Psoas muscle (tissue), 8 donors: ENCODE data around the gene CDH26. TPM values are rescaled to one million over a fixed set of nuclear protein-coding genes. Genes with fewer than 3 reads are reported as not detected.
"Not testable (repeated sequence)": the region's sequence is repeated elsewhere in the genome, so short reads cannot be mapped to it uniquely, and the experiment has no call there.

Experiments
- ATAC-seq, 4 donors: fragments of 200-7000 bp; cut with Tn5 transposase; one replicate each; pipeline ENCODE4 v1.9.1; 2020; ENCODE audit warnings: moderate library complexity in 3 of 4, mild to moderate bottlenecking in 2 of 4
- DNase-seq, 2 donors: peaks; one replicate each; pipeline ENCODE4 v3.0.0-alpha.2; 2020
- H3K27ac ChIP-seq: fragments of 200-600 bp; one replicate; pipeline ENCODE4 v1.8.0; 2022
- H3K27me3 ChIP-seq, 3 donors: fragments of 200-600 bp in 1 of 3; one replicate each; pipeline versions ENCODE4 v1.6.1 to v1.8.0; 2013 to 2022; ENCODE audit warnings: low read length in 2 of 3, mild to moderate bottlenecking in 2 of 3, moderate library complexity in 1 of 3; ENCODE audit not compliant: insufficient read depth in 3 of 3
- H3K36me3 ChIP-seq, 2 donors: fragments of 200-600 bp in 1 of 2; one replicate each; pipeline versions ENCODE4 v1.6.1 to v1.8.0; 2013 to 2022; ENCODE audit warnings: low read depth in 1 of 2, mild to moderate bottlenecking in 1 of 2, moderate library complexity in 1 of 2; ENCODE audit not compliant: insufficient read depth in 1 of 2
- H3K4me1 ChIP-seq: fragments of 200-600 bp; one replicate; pipeline ENCODE4 v1.8.0; 2022
- H3K4me3 ChIP-seq: fragments of 200-600 bp; one replicate; pipeline ENCODE4 v1.8.0; 2022; ENCODE audit warnings: mild to moderate bottlenecking
- H3K9me3 ChIP-seq: fragments of 200-600 bp; one replicate; pipeline ENCODE4 v1.8.0; 2022
- CTCF ChIP-seq: fragments of 200-600 bp; IDR thresholded peaks from one replicate; pipeline ENCODE4 v1.8.0; 2022; ENCODE audit warnings: antibody characterized with exemption
- WGBS, 3 donors: extraction: QIAGEN DNeasy Blood & Tissue Kit; methylation state at CpG; one replicate each; pipeline versions ENCODE4 v1.1.6 to v1.1.7; 2013; 5-methylcytosine and 5-hydroxymethylcytosine counted together
- intact Hi-C, 2 donors: fragments of 100-400 bp; cut with DNase I; formaldehyde crosslinking; loops; one replicate each; pipeline versions ENCODE4 v1.11.0 to v1.14.2; 2022
- polyA plus RNA-seq, 3 donors: library from polyadenylated mRNA; stranded (reverse); fragments of 200-250 nt; gene quantifications; one replicate each; pipeline ENCODE4 v1.2.3, GENCODE V29; 2013
- total RNA-seq, 4 donors: library from RNA; stranded (reverse); fragmentation: NEBNext Ultra II Directional in 2 of 4; extraction: Animal tissue kit (Norgen Biotek cat#: 25700) in 2 of 4; gene quantifications; one replicate each; pipeline versions ENCODE4 v1.2.1 to v1.2.4, GENCODE V29; 2021 to 2023
- donor health status: healthy with polysubstance abuse.
- donor health status: DM: no; HTN: no; CAD: no; lungs with moderate emphysema.
- donor health status: Bipolar disorder and iron deficiency.
- donor health status: healthy.
- donor health status: DM: yes; HTN: yes; CAD: no.
- donor health status: DM: no; HTN: no; CAD: no.
- donor health status: DM: no; HTN: no; CAD: no.
- donor health status: DM: yes; HTN: yes; CAD: no.

The CDH26 gene
- total and polyA plus RNA-seq, 7 donors: 0.18 to 0.77 (median 0.32) TPM

GRCh38 chr20:59954718-59955117, 3.5 kb upstream of the CDH26 start:
- TF ChIP-seq CTCF: no peak
- Histone ChIP-seq H3K36me3 (peaks cover 0 to 19% of the 10 kb centered on the region in 2 donors), H3K9me3 (no peaks in the 10 kb centered on the region), H3K4me3 (no peak overlapping the region), H3K4me1 (peaks cover 7% of the 10 kb centered on the region), H3K27ac (peak overlapping the region; percentile 71), H3K27me3 (no peaks in the 10 kb centered on the region)
- DNase-seq (no peak), ATAC-seq (peak; percentile 36 to 64 (median 60))
- intact Hi-C loops: loop anchor here in 1 of 2 donors (2.0 kb wide), 1 partner anchor 14 kb away; the partner anchor contains the start of genes FAM217B and PPP1R3D
- WGBS, 3 donors: 42 to 65% (median 49%) methylated on average over 4 of the region's 4 CpGs

- DNase-seq (peak in 1 of 2 donors; percentile 57), ATAC-seq (peak; percentile 95 to 98 (median 97))
- no peaks in the 10 kb centered on the region for H3K27me3 ChIP-seq
- no peak overlapping the region for H3K4me3 ChIP-seq
- TF ChIP-seq CTCF: peak; percentile 54
- no peaks in the 10 kb centered on the region for H3K9me3 ChIP-seq
- intact Hi-C loops: loop anchor here in 1 of 2 donors (2.0 kb wide), 1 partner anchor 14 kb away; the partner anchor contains the start of genes FAM217B and PPP1R3D
- H3K27ac ChIP-seq: peak overlapping the region; percentile 71
- H3K4me1 ChIP-seq: peaks cover 7% of the 10 kb centered on the region
- H3K36me3 ChIP-seq: peaks cover 0 to 14% of the 10 kb centered on the region in 2 donors
- 43 to 56% (median 48%) methylated on average over 8 of the region's 8 CpGs for WGBS, 3 donors
These were observed 3.0 kb upstream of the CDH26 start for GRCh38 chr20:59955131-59955796.

GRCh38 chr20:59957568-59957967, 655 bp upstream of the CDH26 start:
- H3K27ac ChIP-seq: not testable (repeated sequence)

GRCh38 chr20:59958626-59959025, 403 bp downstream of the CDH26 start:
- Histone ChIP-seq H3K36me3 (no peaks in the 10 kb centered on the region), H3K27ac (no peak overlapping the region), H3K4me3 (no peak overlapping the region), H3K4me1 (peaks cover 7% of the 10 kb centered on the region), H3K27me3 (no peaks in the 10 kb centered on the region), H3K9me3 (no peaks in the 10 kb centered on the region)
- WGBS, 3 donors: 84 to 95% (median 93%) methylated on average over 4 of the region's 4 CpGs
- no peak for TF ChIP-seq CTCF
- DNase-seq (no peak), ATAC-seq (no peak)
- intact Hi-C loops: no loop called here

More at GRCh38 chr20:59957568-59957967, 655 bp upstream of the CDH26 start:
- DNase-seq, intact Hi-C loops, H3K4me1 ChIP-seq, H3K4me3 ChIP-seq, H3K36me3 ChIP-seq, H3K9me3 ChIP-seq, ATAC-seq, H3K27me3 ChIP-seq: not testable (repeated sequence)

GRCh38 chr20:59961423-59961822, 3.2 kb downstream of the CDH26 start:
- Histone ChIP-seq H3K27ac (no peak overlapping the region), H3K36me3 (no peaks in the 10 kb centered on the region), H3K9me3 (no peaks in the 10 kb centered on the region), H3K27me3 (no peaks in the 10 kb centered on the region), H3K4me1 (no peaks in the 10 kb centered on the region), H3K4me3 (no peak overlapping the region)
- DNase-seq (no peak), ATAC-seq (no peak)
- TF ChIP-seq CTCF: no peak
- WGBS, 3 donors: 83 to 92% (median 83%) methylated on average over 2 of the region's 2 CpGs
- intact Hi-C loops: no loop called here
